HepG2 (cell line): ENCODE results near the gene IL13. TPM values are rescaled to one million over a fixed set of nuclear protein-coding genes. Genes with fewer than 3 reads are reported as not detected.

Experiments used
- ARNT2 ChIP-seq: sonication (generic); formaldehyde crosslinking; IDR thresholded peaks from 2 replicates; pipeline ENCODE4 v1.8.0; 2022; ENCODE audit warnings: mild to moderate bottlenecking, low read depth, missing genetic modification reagents, moderate library complexity
- ASH2L ChIP-seq: fragments of 300-600, 200-600 bp; sonication (generic); IDR thresholded peaks from 2 replicates; pipeline ENCODE4 v1.7.0; 2017; ENCODE audit warnings: low read depth, mild to moderate bottlenecking, moderate library complexity, mixed read lengths, low read length; ENCODE audit not compliant: insufficient read length
- GATA4 ChIP-seq: sonication (generic); IDR thresholded peaks from 2 replicates; pipeline ENCODE4 v1.6.1; 2016; ENCODE audit warnings: antibody characterized with exemption, low read depth, borderline replicate concordance
- SP1 ChIP-seq, 2 experiments: fragments of 450-650 bp in 1 of 2; sonication (generic) in 1 of 2; formaldehyde crosslinking in 1 of 2; IDR thresholded peaks; 2 replicates each; pipeline versions ENCODE4 v1.4.0 to v1.6.1; 2016 to 2020; ENCODE audit warnings: missing genetic modification reagents in 1 of 2
- ZBTB1 ChIP-seq: sonication (generic); formaldehyde crosslinking; IDR thresholded peaks from 2 replicates; pipeline ENCODE4 v1.4.0; 2020; ENCODE audit warnings: missing genetic modification reagents, borderline replicate concordance
- ZBTB3 ChIP-seq: sonication (generic); formaldehyde crosslinking; IDR thresholded peaks from 2 replicates; pipeline ENCODE4 v1.4.0; 2020; ENCODE audit warnings: low read depth, mild to moderate bottlenecking, moderate library complexity, missing genetic modification reagents, borderline replicate concordance
- ZNF275 ChIP-seq: sonication (generic); formaldehyde crosslinking; IDR thresholded peaks from 2 replicates; pipeline ENCODE4 v1.8.0; 2022; ENCODE audit warnings: missing genetic modification reagents, mild to moderate bottlenecking, inconsistent platforms, borderline replicate concordance
- ZNF749 ChIP-seq: sonication (generic); formaldehyde crosslinking; IDR thresholded peaks from 2 replicates; pipeline ENCODE4 v1.8.0; 2022; ENCODE audit warnings: mild to moderate bottlenecking, missing genetic modification reagents, moderate library complexity, borderline replicate concordance
- polyA plus RNA-seq, 8 experiments: library from polyadenylated mRNA; depleted of rRNA in 3 of 8; stranded (reverse) in 7 of 8; unstranded in 1 of 8; fragments of >200 nt; fragmentation: Illumina TruSeq in 4 of 8; extraction: Trizol in 4 of 8; gene quantifications; 2 replicates each; pipeline versions ENCODE4 v1.2.1 to v1.2.3, GENCODE V29; 2011 to 2016; ENCODE audit warnings: low read depth in 4 of 8, missing spikeins in 1 of 8, mixed read lengths in 1 of 8; ENCODE audit not compliant: insufficient read depth in 1 of 8
- total RNA-seq, 5 experiments: library from RNA; depleted of rRNA; stranded (reverse); fragments of >200 nt; fragmentation: Illumina TruSeq; extraction: Trizol; gene quantifications; 2 replicates each; pipeline ENCODE4 v1.2.3, GENCODE V29; 2016; ENCODE audit warnings: low read depth in 1 of 5
- TF ChIP-seq, protein P1 (sequence below): sonication (generic); formaldehyde crosslinking; IDR thresholded peaks from 2 replicates; pipeline ENCODE4 v1.5.0; 2020; ENCODE audit warnings: missing genetic modification reagents

IL13 gene
- total and polyA plus RNA-seq, 2 of the 13 experiments (the other 11 are each of a cell fraction or from before 2014, with no cell fraction given) = 0.05 TPM; not detected in 1

GRCh38 chr5:132667309-132667708 lies 9.3 kb downstream of the IL13 start (continued):
- TF ChIP-seq GATA4 (no peak), ZBTB3 (CRISPR knock-in tag) (no peak), ASH2L (no peak), SP1 (IDR thresholded peaks at IDR 0.05) (no peak), SP1 (CRISPR knock-in tag; IDR thresholded peaks at IDR 0.05) (no peak), ZBTB1 (CRISPR knock-in tag) (no peak), ARNT2 (CRISPR knock-in tag) (no peak), ZNF749 (CRISPR knock-in tag) (no peak), ZNF275 (CRISPR knock-in tag) (no peak)
- TF ChIP-seq, protein P1, sequence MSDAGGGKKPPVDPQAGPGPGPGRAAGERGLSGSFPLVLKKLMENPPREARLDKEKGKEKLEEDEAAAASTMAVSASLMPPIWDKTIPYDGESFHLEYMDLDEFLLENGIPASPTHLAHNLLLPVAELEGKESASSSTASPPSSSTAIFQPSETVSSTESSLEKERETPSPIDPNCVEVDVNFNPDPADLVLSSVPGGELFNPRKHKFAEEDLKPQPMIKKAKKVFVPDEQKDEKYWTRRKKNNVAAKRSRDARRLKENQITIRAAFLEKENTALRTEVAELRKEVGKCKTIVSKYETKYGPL = no peak
